ENCODE data around the gene DENND1B. TPM values are rescaled to one million over a fixed set of nuclear protein-coding genes. Genes with fewer than 3 reads are reported as not detected.

DENND1B gene
- total RNA-seq, 2 experiments from 2014 or later = 22.5 to 27.9 TPM

- DNase-seq (no peak), ATAC-seq (no peak)
- Mint-ChIP-seq H3K9me3 (ENCODE audit: insufficient read depth) (no peaks in the 10 kb centered on the region), H3K36me3 (ENCODE audit: low read depth) (no peaks in the 10 kb centered on the region), H3K27me3 (ENCODE audit: low read depth) (no peaks in the 10 kb centered on the region), H3K4me1 (ENCODE audit: low read depth) (peaks cover 2% of the 10 kb centered on the region), H3K4me3 (no peak overlapping the region), H3K27ac (no peak overlapping the region)
- ChIA-PET POLR2A (no interaction called here), CTCF (no interaction called here)
Measured at GRCh38 chr1:197677313-197677712, 98.0 kb downstream of the DENND1B start.

GRCh38 chr1:197675583-197676208 lies 99.6 kb downstream of the DENND1B start:
- DNase-seq = no peak
- H3K27me3 Mint-ChIP-seq (ENCODE audit: low read depth) = no peaks in the 10 kb centered on the region
- no peak for ATAC-seq
- CTCF ChIA-PET = interaction anchor here (0.8 kb wide), 1 partner anchor 57 kb away, joined by 3 read pairs; no protein-coding TSS in a partner anchor
- H3K36me3 Mint-ChIP-seq (ENCODE audit: low read depth) = peaks cover 3% of the 10 kb centered on the region
- H3K4me3 Mint-ChIP-seq = no peak overlapping the region
- H3K9me3 Mint-ChIP-seq (ENCODE audit: insufficient read depth) = no peaks in the 10 kb centered on the region
- POLR2A ChIA-PET = no interaction called here
- no peak overlapping the region for H3K27ac Mint-ChIP-seq
- no peaks in the 10 kb centered on the region for H3K4me1 Mint-ChIP-seq (ENCODE audit: low read depth)

- POLR2A ChIA-PET = no interaction called here
- no peaks in the 10 kb centered on the region for H3K4me1 Mint-ChIP-seq (ENCODE audit: low read depth)
- DNase-seq = no peak
- H3K4me3 Mint-ChIP-seq = no peak overlapping the region
- H3K27ac Mint-ChIP-seq = no peak overlapping the region
- H3K36me3 Mint-ChIP-seq (ENCODE audit: low read depth) = peaks cover 5% of the 10 kb centered on the region
- no peaks in the 10 kb centered on the region for H3K27me3 Mint-ChIP-seq (ENCODE audit: low read depth)
- no peak for ATAC-seq
- CTCF ChIA-PET = interaction anchor here (0.7 kb wide), 1 partner anchor 215 kb away, joined by 3 read pairs; no protein-coding TSS in a partner anchor
- no peaks in the 10 kb centered on the region for H3K9me3 Mint-ChIP-seq (ENCODE audit: insufficient read depth)
Measured at GRCh38 chr1:197674286-197674685, 101.0 kb downstream of the DENND1B start.

GRCh38 chr1:197673292-197673691 lies 102.0 kb downstream of the DENND1B start:
- H3K27me3 Mint-ChIP-seq (ENCODE audit: low read depth) = no peaks in the 10 kb centered on the region
- POLR2A ChIA-PET = interaction anchor here (0.6 kb wide), 1 partner anchor 89 kb away, joined by 5 read pairs; no protein-coding TSS in a partner anchor
- H3K9me3 Mint-ChIP-seq (ENCODE audit: insufficient read depth) = no peaks in the 10 kb centered on the region
- peaks cover 5% of the 10 kb centered on the region for H3K36me3 Mint-ChIP-seq (ENCODE audit: low read depth)
- ATAC-seq = no peak
- H3K4me1 Mint-ChIP-seq (ENCODE audit: low read depth) = no peaks in the 10 kb centered on the region
- H3K4me3 Mint-ChIP-seq = no peak overlapping the region
- CTCF ChIA-PET = no interaction called here
- no peak for DNase-seq
- H3K27ac Mint-ChIP-seq = no peak overlapping the region

GRCh38 chr1:197672347-197672746 lies 102.9 kb downstream of the DENND1B start:
- DNase-seq (no peak), ATAC-seq (no peak)
- Mint-ChIP-seq H3K9me3 (ENCODE audit: insufficient read depth) (no peaks in the 10 kb centered on the region), H3K4me1 (ENCODE audit: low read depth) (no peaks in the 10 kb centered on the region), H3K4me3 (no peak overlapping the region), H3K27ac (no peak overlapping the region), H3K27me3 (ENCODE audit: low read depth) (no peaks in the 10 kb centered on the region), H3K36me3 (ENCODE audit: low read depth) (peaks cover 5% of the 10 kb centered on the region)
- CTCF ChIA-PET = interaction anchor here (1.1 kb wide), 1 partner anchor 197 kb away, joined by 3 read pairs; no protein-coding TSS in a partner anchor
- POLR2A ChIA-PET = no interaction called here

GRCh38 chr1:197671920-197672319 lies 103.4 kb downstream of the DENND1B start:
- no peaks in the 10 kb centered on the region for H3K9me3 Mint-ChIP-seq (ENCODE audit: insufficient read depth)
- CTCF ChIA-PET = interaction anchor here (1.1 kb wide), 1 partner anchor 197 kb away, joined by 3 read pairs; no protein-coding TSS in a partner anchor
- DNase-seq (no peak), ATAC-seq (no peak)
- no peak overlapping the region for H3K27ac Mint-ChIP-seq
- POLR2A ChIA-PET = no interaction called here
- no peaks in the 10 kb centered on the region for H3K4me1 Mint-ChIP-seq (ENCODE audit: low read depth)
- H3K4me3 Mint-ChIP-seq = no peak overlapping the region
- H3K36me3 Mint-ChIP-seq (ENCODE audit: low read depth) = peaks cover 5% of the 10 kb centered on the region
- no peaks in the 10 kb centered on the region for H3K27me3 Mint-ChIP-seq (ENCODE audit: low read depth)

- no peaks in the 10 kb centered on the region for H3K27me3 Mint-ChIP-seq (ENCODE audit: low read depth)
Measured at GRCh38 chr1:197671140-197671539, 104.1 kb downstream of the DENND1B start.

GRCh38 chr1:197666769-197667285 lies 108.5 kb downstream of the DENND1B start:
- no peak for ATAC-seq
- Mint-ChIP-seq H3K36me3 (ENCODE audit: low read depth) (peaks cover 5% of the 10 kb centered on the region), H3K27me3 (ENCODE audit: low read depth) (no peaks in the 10 kb centered on the region), H3K4me1 (ENCODE audit: low read depth) (no peaks in the 10 kb centered on the region), H3K9me3 (ENCODE audit: insufficient read depth) (no peaks in the 10 kb centered on the region), H3K4me3 (no peak overlapping the region), H3K27ac (no peak overlapping the region)
- POLR2A ChIA-PET = no interaction called here
- no peak for DNase-seq
- CTCF ChIA-PET = no interaction called here

More at GRCh38 chr1:197671140-197671539, 104.1 kb downstream of the DENND1B start:
- Mint-ChIP-seq H3K27ac (no peak overlapping the region), H3K36me3 (ENCODE audit: low read depth) (peaks cover 5% of the 10 kb centered on the region), H3K4me3 (no peak overlapping the region), H3K4me1 (ENCODE audit: low read depth) (no peaks in the 10 kb centered on the region), H3K9me3 (ENCODE audit: insufficient read depth) (no peaks in the 10 kb centered on the region)
- ChIA-PET POLR2A (no interaction called here), CTCF (no interaction called here)
- DNase-seq (no peak), ATAC-seq (no peak)

- DNase-seq = no peak
- no peak for ATAC-seq
- Mint-ChIP-seq H3K4me3 (no peak overlapping the region), H3K9me3 (ENCODE audit: insufficient read depth) (no peaks in the 10 kb centered on the region), H3K4me1 (ENCODE audit: low read depth) (peaks cover 1% of the 10 kb centered on the region), H3K36me3 (ENCODE audit: low read depth) (no peaks in the 10 kb centered on the region), H3K27me3 (ENCODE audit: low read depth) (no peaks in the 10 kb centered on the region), H3K27ac (no peak overlapping the region)
- POLR2A ChIA-PET = no interaction called here
- CTCF ChIA-PET = no interaction called here
Measured at GRCh38 chr1:197664391-197664790, 110.9 kb downstream of the DENND1B start.

- H3K27me3 Mint-ChIP-seq (ENCODE audit: low read depth) = no peaks in the 10 kb centered on the region
- POLR2A ChIA-PET = no interaction called here
- DNase-seq (no peak), ATAC-seq (no peak)
- no peaks in the 10 kb centered on the region for H3K36me3 Mint-ChIP-seq (ENCODE audit: low read depth)
- H3K27ac Mint-ChIP-seq = no peak overlapping the region
- H3K4me3 Mint-ChIP-seq = no peak overlapping the region
- H3K9me3 Mint-ChIP-seq (ENCODE audit: insufficient read depth) = no peaks in the 10 kb centered on the region
- CTCF ChIA-PET = no interaction called here
- peaks cover 1% of the 10 kb centered on the region for H3K4me1 Mint-ChIP-seq (ENCODE audit: low read depth)
Measured at GRCh38 chr1:197663162-197663953, 111.9 kb downstream of the DENND1B start.

GRCh38 chr1:197660389-197660788 lies 114.9 kb downstream of the DENND1B start:
- no peaks in the 10 kb centered on the region for H3K9me3 Mint-ChIP-seq (ENCODE audit: insufficient read depth)
- H3K36me3 Mint-ChIP-seq (ENCODE audit: low read depth) = peaks cover 13% of the 10 kb centered on the region
- no peaks in the 10 kb centered on the region for H3K27me3 Mint-ChIP-seq (ENCODE audit: low read depth)
- no peak for ATAC-seq
- no peak overlapping the region for H3K27ac Mint-ChIP-seq
- H3K4me3 Mint-ChIP-seq = no peak overlapping the region
- ChIA-PET CTCF (no interaction called here), POLR2A (no interaction called here)
- peaks cover 4% of the 10 kb centered on the region for H3K4me1 Mint-ChIP-seq (ENCODE audit: low read depth)
- no peak for DNase-seq

- ChIA-PET CTCF (no interaction called here), POLR2A (no interaction called here)
- Mint-ChIP-seq H3K4me3 (no peak overlapping the region), H3K36me3 (ENCODE audit: low read depth) (peaks cover 13% of the 10 kb centered on the region), H3K4me1 (ENCODE audit: low read depth) (peaks cover 4% of the 10 kb centered on the region), H3K27me3 (ENCODE audit: low read depth) (no peaks in the 10 kb centered on the region), H3K27ac (no peak overlapping the region), H3K9me3 (ENCODE audit: insufficient read depth) (no peaks in the 10 kb centered on the region)
- no peak for ATAC-seq
- no peak for DNase-seq
Measured at GRCh38 chr1:197659171-197659570, 116.1 kb downstream of the DENND1B start.

Data from activated CD8-positive, alpha-beta T cell treated with anti-CD3 and anti-CD28 coated beads, Interleukin-2, amount 10 ng/mL, durations not matched to agents 7 days and 5 days (primary cell).